Esophagus muscularis mucosa (tissue), 4 donors: ENCODE data around the gene FBXO24.

Source experiments
- CTCF ChIP-seq, 3 experiments: fragments of 200-600 bp in 2 of 3; fragments of 450-650 bp in 1 of 3; sonication (generic) in 2 of 3; IDR thresholded peaks; one replicate each; pipeline ENCODE4 v1.5.1; 2017 to 2019; ENCODE audit warnings: antibody characterized with exemption in 3 of 3, mild to moderate bottlenecking in 2 of 3, moderate library complexity in 1 of 3
- EP300 ChIP-seq: sonication (generic); formaldehyde crosslinking; IDR thresholded peaks from one replicate; pipeline ENCODE4 v1.6.1; 2017; ENCODE audit warnings: antibody characterized with exemption
- POLR2A ChIP-seq: fragments of 450-650 bp; IDR thresholded peaks from one replicate; pipeline ENCODE4 v1.6.1; 2017; ENCODE audit warnings: antibody characterized with exemption, moderate library complexity, mild to moderate bottlenecking, low read depth
- POLR2AphosphoS5 ChIP-seq, 2 donors: sonication (generic); formaldehyde crosslinking; IDR thresholded peaks; one replicate each; pipeline ENCODE4 v1.6.1; 2017; ENCODE audit warnings: antibody characterized with exemption in 2 of 2

GRCh38 chr7:100552532-100552931, 33.6 kb upstream of the FBXO24 start:
- no peak for TF ChIP-seq CTCF (IDR thresholded peaks at IDR 0.05)
- no peak for TF ChIP-seq POLR2A
- TF ChIP-seq POLR2AphosphoS5 (IDR thresholded peaks at IDR 0.05), result no peak
- TF ChIP-seq EP300, result no peak
